Rectal smooth muscle tissue (tissue), 1 donor: Measurements from ENCODE around the gene FXR2.

Source experiments
- H3K27ac ChIP-seq: one replicate; pipeline ENCODE4 v1.7.0; 2013; ENCODE audit warnings: low read depth, low read length, inconsistent platforms
- H3K27me3 ChIP-seq: one replicate; pipeline ENCODE4 v1.7.0; 2013; ENCODE audit warnings: low read length; ENCODE audit not compliant: control insufficient read depth, insufficient read depth
- H3K36me3 ChIP-seq: one replicate; pipeline ENCODE4 v1.7.0; 2013; ENCODE audit warnings: low read length; ENCODE audit not compliant: control insufficient read depth, insufficient read depth
- H3K4me1 ChIP-seq: one replicate; pipeline ENCODE4 v1.7.0; 2013; ENCODE audit warnings: low read length; ENCODE audit not compliant: control insufficient read depth, insufficient read depth
- H3K4me3 ChIP-seq: one replicate; pipeline ENCODE4 v1.7.0; 2013; ENCODE audit warnings: low read length
- H3K9ac ChIP-seq: one replicate; pipeline ENCODE4 v1.7.0; 2013; ENCODE audit warnings: low read length

Gene FXR2

DNA sequence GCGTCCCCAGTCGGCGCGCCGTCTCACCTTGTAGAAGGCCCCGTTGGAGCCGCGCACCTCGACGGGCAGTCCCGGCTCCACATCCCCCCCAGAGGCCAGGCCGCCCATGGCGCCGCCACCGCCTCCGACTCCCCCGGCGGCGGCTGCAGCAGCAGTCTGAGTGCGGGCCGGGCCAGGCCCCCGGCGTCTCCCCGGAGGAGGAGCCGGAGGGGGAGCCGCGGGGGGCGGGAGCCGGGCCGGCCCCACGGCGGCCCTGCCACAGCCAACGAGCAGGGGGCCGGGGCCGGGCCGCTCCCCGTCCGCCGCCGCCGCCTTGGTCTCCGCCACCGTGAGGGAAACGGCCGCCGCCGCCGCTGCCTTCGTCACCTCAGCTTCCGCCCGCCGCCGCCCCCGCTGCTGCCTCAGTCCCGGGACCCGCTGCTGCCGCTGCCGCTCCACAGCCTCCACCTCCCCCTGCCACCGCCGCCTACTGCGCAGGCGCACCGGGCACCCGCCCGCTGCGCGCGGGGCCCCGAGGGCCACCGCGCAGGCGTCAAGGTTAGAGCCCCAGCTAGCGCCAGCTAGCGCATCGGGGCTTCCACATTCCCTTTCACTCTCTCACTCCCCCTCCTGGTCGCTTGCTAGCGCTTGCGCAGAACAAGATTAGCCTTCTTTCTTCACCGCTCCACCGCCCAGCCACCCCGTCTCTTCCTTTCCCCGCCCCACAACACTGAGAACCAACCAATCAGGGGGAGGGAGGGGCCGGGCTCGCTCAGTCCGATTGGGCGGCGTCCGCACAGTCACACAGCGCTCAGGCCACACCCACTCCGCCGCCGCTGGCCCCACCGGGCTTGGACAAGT, at the start of gene FXR2:
TSS of gene FXR2 (minus strand) at position 473 of the 840 bp plus-strand sequence. CDS start at position 108, 365 bp downstream.
- Histone ChIP-seq H3K27ac (peak within 1 kb of the TSS; percentile 83), H3K27me3 (no peaks in the 10 kb centered on the region), H3K9ac (peak within 1 kb of the TSS; percentile 77), H3K4me3 (peak within 1 kb of the TSS; percentile 93), H3K4me1 (peaks cover 18% of the 10 kb centered on the region), H3K36me3 (no peaks in the 10 kb centered on the region)

- no peak overlapping the region for H3K9ac ChIP-seq
- H3K4me3 ChIP-seq = no peak overlapping the region
- H3K27me3 ChIP-seq = peaks cover under 1% of the 10 kb centered on the region
- H3K4me1 ChIP-seq = no peaks in the 10 kb centered on the region
- no peak overlapping the region for H3K27ac ChIP-seq
- no peaks in the 10 kb centered on the region for H3K36me3 ChIP-seq
Measured at GRCh38 chr17:7656958-7657609, 42.4 kb upstream of the FXR2 start.

GRCh38 chr17:7655541-7655840, 40.8 kb upstream of the FXR2 start:
- Histone ChIP-seq H3K4me3 (no peak overlapping the region), H3K9ac (no peak overlapping the region), H3K27me3 (peaks cover 11% of the 10 kb centered on the region), H3K4me1 (no peaks in the 10 kb centered on the region), H3K27ac (no peak overlapping the region), H3K36me3 (no peaks in the 10 kb centered on the region)

GRCh38 chr17:7654832-7655540, 40.3 kb upstream of the FXR2 start:
- no peaks in the 10 kb centered on the region for H3K36me3 ChIP-seq
- no peaks in the 10 kb centered on the region for H3K4me1 ChIP-seq
- no peak overlapping the region for H3K4me3 ChIP-seq
- peaks cover 13% of the 10 kb centered on the region for H3K27me3 ChIP-seq
- H3K27ac ChIP-seq = no peak overlapping the region
- H3K9ac ChIP-seq = no peak overlapping the region

- peaks cover 16% of the 10 kb centered on the region for H3K27me3 ChIP-seq
- H3K4me3 ChIP-seq = no peak overlapping the region
- no peak overlapping the region for H3K27ac ChIP-seq
- H3K4me1 ChIP-seq = no peaks in the 10 kb centered on the region
- no peak overlapping the region for H3K9ac ChIP-seq
- no peaks in the 10 kb centered on the region for H3K36me3 ChIP-seq
Measured at GRCh38 chr17:7652388-7653356, 38.0 kb upstream of the FXR2 start.

- H3K27ac ChIP-seq = peak overlapping the region; percentile 24
- H3K4me1 ChIP-seq = no peaks in the 10 kb centered on the region
- H3K36me3 ChIP-seq = no peaks in the 10 kb centered on the region
- H3K4me3 ChIP-seq = peak overlapping the region; percentile 74
- H3K27me3 ChIP-seq = peaks cover 16% of the 10 kb centered on the region
- no peak overlapping the region for H3K9ac ChIP-seq
Measured at GRCh38 chr17:7651665-7652387, 37.1 kb upstream of the FXR2 start.

DNA sequence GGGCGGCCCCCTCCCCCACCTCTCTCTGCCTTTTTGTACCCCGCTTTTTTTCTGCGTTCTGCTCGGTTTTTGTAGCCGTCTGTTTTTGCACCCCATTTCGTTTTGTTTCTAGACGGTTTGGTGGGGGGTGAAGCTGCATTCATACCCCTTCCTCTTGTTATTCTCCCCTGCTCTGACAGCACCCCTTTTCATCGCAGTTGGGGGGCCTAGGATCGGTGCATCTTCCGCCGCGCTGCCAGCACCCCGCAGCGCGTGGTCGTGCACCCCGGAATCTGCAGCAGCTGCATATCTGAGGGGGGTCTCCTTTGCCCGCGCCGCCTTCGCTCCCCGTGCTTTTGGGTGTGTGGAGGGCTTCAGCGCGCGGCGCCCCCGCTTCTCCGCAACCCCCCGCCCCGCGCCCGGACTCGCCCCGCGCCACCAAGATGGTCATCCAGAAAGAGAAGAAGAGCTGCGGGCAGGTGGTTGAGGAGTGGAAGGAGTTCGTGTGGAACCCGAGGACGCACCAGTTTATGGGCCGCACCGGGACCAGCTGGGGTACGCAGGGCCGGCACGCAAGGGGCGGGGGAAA, 36.5 kb upstream of the FXR2 start:
- Histone ChIP-seq H3K4me3 (peak overlapping the region; percentile 74), H3K4me1 (no peaks in the 10 kb centered on the region), H3K27me3 (peaks cover 16% of the 10 kb centered on the region), H3K36me3 (no peaks in the 10 kb centered on the region), H3K9ac (no peak overlapping the region), H3K27ac (peak overlapping the region; percentile 14)

DNA sequence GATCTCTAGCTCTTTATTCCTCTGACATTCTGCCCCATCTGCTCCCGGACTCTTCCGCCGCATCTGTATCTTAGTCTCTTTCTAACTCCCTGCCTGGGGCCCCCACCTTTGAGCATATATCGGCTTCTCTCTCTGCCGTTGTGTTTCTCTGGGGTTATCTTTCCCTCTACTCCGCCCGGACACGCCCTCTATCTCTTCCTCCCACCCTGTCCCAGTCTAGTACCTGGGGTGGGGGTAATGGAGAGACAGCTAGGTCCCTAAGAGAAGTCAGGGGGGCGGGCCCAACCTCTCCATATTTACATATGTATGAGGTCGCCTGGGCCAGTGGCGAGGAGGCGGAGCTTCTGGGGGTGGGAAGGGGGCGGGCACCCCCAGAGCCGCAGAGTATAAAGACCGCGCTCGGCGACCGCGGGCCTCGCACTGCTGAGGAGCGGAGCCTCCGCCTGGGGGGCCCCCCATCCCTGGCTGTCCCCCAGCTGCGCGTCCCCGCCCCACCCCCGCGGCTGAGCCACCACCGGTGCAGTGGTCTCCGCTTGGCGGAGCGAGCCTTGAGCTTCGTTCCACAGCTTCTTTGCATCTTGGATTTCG, 35.9 kb upstream of the FXR2 start, which contains the start of gene ATP1B2:
TSS of gene ATP1B2 (plus strand) at position 418 of the 588 bp plus-strand sequence. CDS start 593 bp downstream, outside the sequence.
- H3K9ac ChIP-seq = no peak within 1 kb of the TSS
- peaks cover 16% of the 10 kb centered on the region for H3K27me3 ChIP-seq
- H3K27ac ChIP-seq = peak within 1 kb of the TSS; percentile 24
- no peaks in the 10 kb centered on the region for H3K36me3 ChIP-seq
- H3K4me1 ChIP-seq = no peaks in the 10 kb centered on the region
- peak within 1 kb of the TSS; percentile 74 for H3K4me3 ChIP-seq

DNA sequence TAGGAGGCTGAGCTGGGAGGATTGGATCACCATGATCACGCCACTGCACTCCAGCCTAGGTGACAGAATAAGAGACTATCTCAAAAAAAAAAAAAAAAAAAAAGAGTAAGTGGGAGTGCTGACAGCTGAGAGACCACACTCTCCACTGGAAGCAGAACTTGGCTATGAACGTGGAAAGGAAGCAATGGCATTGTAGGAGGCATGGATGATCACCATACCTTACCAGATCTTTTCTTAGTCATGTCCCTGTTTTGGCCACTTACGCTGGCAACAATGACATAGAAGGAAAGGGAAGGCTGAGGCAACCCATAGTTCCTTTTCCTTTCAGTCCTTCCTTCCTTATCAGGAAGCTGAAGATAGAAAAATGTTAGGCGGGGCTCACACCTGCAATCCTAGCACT, 32.3 kb upstream of the FXR2 start:
- Histone ChIP-seq H3K4me3 (no peak overlapping the region), H3K36me3 (no peaks in the 10 kb centered on the region), H3K4me1 (no peaks in the 10 kb centered on the region), H3K27ac (no peak overlapping the region), H3K9ac (no peak overlapping the region), H3K27me3 (peaks cover 15% of the 10 kb centered on the region)

DNA sequence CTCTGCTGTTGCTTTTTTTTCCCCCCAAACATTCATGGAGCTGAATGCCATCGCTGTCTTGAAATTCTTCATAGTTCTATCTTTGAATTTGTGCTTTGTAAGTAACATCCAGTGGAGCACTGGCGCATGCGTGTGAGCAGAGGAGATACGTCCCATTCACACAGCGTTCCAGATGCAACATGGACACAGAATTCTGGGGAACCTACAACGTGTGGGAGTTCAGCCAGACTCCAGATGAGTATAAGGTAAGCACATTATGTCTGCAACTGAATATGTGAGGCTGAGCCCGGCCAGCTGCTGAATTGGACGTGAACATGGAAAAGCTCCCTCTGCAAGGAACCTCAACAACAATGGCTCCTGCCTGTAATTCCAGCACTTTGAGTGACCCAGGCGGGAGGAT, 31.8 kb upstream of the FXR2 start:
- Histone ChIP-seq H3K4me3 (no peak overlapping the region), H3K36me3 (no peaks in the 10 kb centered on the region), H3K9ac (no peak overlapping the region), H3K27ac (no peak overlapping the region), H3K4me1 (no peaks in the 10 kb centered on the region), H3K27me3 (peaks cover 10% of the 10 kb centered on the region)

DNA sequence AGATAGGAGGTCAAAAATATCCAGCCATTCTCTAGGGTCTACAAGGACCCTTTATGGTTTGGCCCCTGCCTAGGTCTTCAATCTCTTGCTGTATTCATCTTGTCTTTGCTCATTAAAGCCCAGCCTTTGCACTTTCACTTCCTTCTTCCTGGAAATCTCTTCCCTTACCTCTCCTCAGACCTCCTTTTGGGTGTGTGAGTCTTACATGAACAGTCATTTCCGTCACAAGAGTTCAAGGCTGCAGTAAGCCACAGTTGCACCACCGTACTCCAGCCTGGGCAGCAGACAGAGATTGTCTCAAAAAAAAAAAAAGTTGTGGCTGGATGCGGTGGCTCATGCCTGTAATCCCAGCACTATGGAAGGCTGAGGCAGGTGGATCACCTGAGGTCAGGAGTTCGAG, 30.1 kb upstream of the FXR2 start:
- H3K9ac ChIP-seq = no peak overlapping the region
- H3K4me1 ChIP-seq = no peaks in the 10 kb centered on the region
- H3K27ac ChIP-seq = no peak overlapping the region
- H3K36me3 ChIP-seq = no peaks in the 10 kb centered on the region
- H3K27me3 ChIP-seq = peaks cover under 1% of the 10 kb centered on the region
- H3K4me3 ChIP-seq = no peak overlapping the region
